SH-SY5Y (cell line): ENCODE results near the gene LRFN3.

Source experiments
- GATA2 ChIP-seq: IDR thresholded peaks from 2 replicates; pipeline ENCODE4 v1.6.1; 2011; ENCODE audit warnings: mild to moderate bottlenecking, low read depth, low read length
- GATA3 ChIP-seq: IDR thresholded peaks from 2 replicates; pipeline ENCODE4 v1.6.1; 2011; ENCODE audit warnings: low read depth, mild to moderate bottlenecking, low read length, moderate library complexity

GRCh38 chr19:35911790-35912189 is 24.4 kb upstream of the LRFN3 start:
- TF ChIP-seq GATA2 (no peak), GATA3 (no peak)
